ENCODE measurements around the gene TBC1D1. TPM values are rescaled to one million over a fixed set of nuclear protein-coding genes. Genes with fewer than 3 reads are reported as not detected.
"Not testable (repeated sequence)": the region's sequence is repeated elsewhere in the genome, so short reads cannot be mapped to it uniquely, and the experiment has no call there.

TBC1D1 gene
- polyA plus RNA-seq, 1 experiment = 50.7 TPM

GRCh38 chr4:37922328-37922727, 31.4 kb downstream of the TBC1D1 start:
- DNase-seq (ENCODE audit: low read depth, low spot score) = no peak
- CTCF ChIA-PET = no interaction called here

GRCh38 chr4:37923089-37923488, 32.2 kb downstream of the TBC1D1 start:
- CTCF ChIA-PET; H3K9me3 ChIP-seq (ENCODE audit: control insufficient read depth, insufficient read depth, low read length); H3K4me3 ChIP-seq (ENCODE audit: low read depth, low read length); DNase-seq (ENCODE audit: low read depth, low spot score); H3K27me3 ChIP-seq (ENCODE audit: control insufficient read depth, insufficient read depth, low read length); H3K27ac ChIP-seq (ENCODE audit: low read depth, low read length): not testable (repeated sequence)
- POLR2A ChIA-PET = interaction anchor here (0.7 kb wide), 1 partner anchor 46 kb away, joined by 5 read pairs; no protein-coding TSS in a partner anchor

More at GRCh38 chr4:37922328-37922727, 31.4 kb downstream of the TBC1D1 start:
- no peak overlapping the region for H3K27ac ChIP-seq (ENCODE audit: low read depth, low read length)
- H3K4me3 ChIP-seq (ENCODE audit: low read depth, low read length) = no peak overlapping the region
- peaks cover 9% of the 10 kb centered on the region for H3K27me3 ChIP-seq (ENCODE audit: control insufficient read depth, insufficient read depth, low read length)
- POLR2A ChIA-PET = no interaction called here
- H3K9me3 ChIP-seq (ENCODE audit: control insufficient read depth, insufficient read depth, low read length) = no peaks in the 10 kb centered on the region
- no peak for TF ChIP-seq CTCF (IDR thresholded peaks at IDR 0.05; ENCODE audit: low read depth, low read length)

- Histone ChIP-seq H3K27ac (ENCODE audit: low read depth, low read length) (no peak overlapping the region), H3K9me3 (ENCODE audit: control insufficient read depth, insufficient read depth, low read length) (no peaks in the 10 kb centered on the region), H3K27me3 (ENCODE audit: control insufficient read depth, insufficient read depth, low read length) (peaks cover 9% of the 10 kb centered on the region), H3K4me3 (ENCODE audit: low read depth, low read length) (no peak overlapping the region)
- no peak for DNase-seq (ENCODE audit: low read depth, low spot score)
- CTCF ChIA-PET = no interaction called here
- POLR2A ChIA-PET = no interaction called here
- TF ChIP-seq CTCF (IDR thresholded peaks at IDR 0.05; ENCODE audit: low read depth, low read length) = no peak
Measured at GRCh38 chr4:37924946-37925345, 34.1 kb downstream of the TBC1D1 start.

- no peak for TF ChIP-seq CTCF (IDR thresholded peaks at IDR 0.05; ENCODE audit: low read depth, low read length)
- peaks cover 9% of the 10 kb centered on the region for H3K27me3 ChIP-seq (ENCODE audit: control insufficient read depth, insufficient read depth, low read length)
- no peak for DNase-seq (ENCODE audit: low read depth, low spot score)
- H3K9me3 ChIP-seq (ENCODE audit: control insufficient read depth, insufficient read depth, low read length) = no peaks in the 10 kb centered on the region
- ChIA-PET CTCF (interaction anchor here (0.6 to 0.9 kb wide), 2 partner anchors 18 to 135 kb away, joined by 3 read pairs; no protein-coding TSS in a partner anchor), POLR2A (no interaction called here)
- H3K4me3 ChIP-seq (ENCODE audit: low read depth, low read length) = no peak overlapping the region
- no peak overlapping the region for H3K27ac ChIP-seq (ENCODE audit: low read depth, low read length)
Measured at GRCh38 chr4:37927434-37927833, 36.5 kb downstream of the TBC1D1 start.

GRCh38 chr4:37928426-37929416, 37.8 kb downstream of the TBC1D1 start:
- Histone ChIP-seq H3K9me3 (ENCODE audit: control insufficient read depth, insufficient read depth, low read length) (no peaks in the 10 kb centered on the region), H3K4me3 (ENCODE audit: low read depth, low read length) (no peak overlapping the region), H3K27me3 (ENCODE audit: control insufficient read depth, insufficient read depth, low read length) (peaks cover 9% of the 10 kb centered on the region), H3K27ac (ENCODE audit: low read depth, low read length) (no peak overlapping the region)
- TF ChIP-seq CTCF (IDR thresholded peaks at IDR 0.05; ENCODE audit: low read depth, low read length) = no peak
- DNase-seq (ENCODE audit: low read depth, low spot score) = no peak
- POLR2A ChIA-PET = no interaction called here
- CTCF ChIA-PET = interaction anchor here (0.5 kb wide), 1 partner anchor 50 kb away, joined by 3 read pairs; no protein-coding TSS in a partner anchor

All from AG04450 (cell line).